GM10266 (cell line): Measurements from ENCODE around the gene RNF130.

ENCODE experiments used
- DNase-seq: peaks from one replicate; pipeline ENCODE4 v3.0.0; 2012; ENCODE audit errors: extremely low spot score
- TF ChIP-seq, protein P1 (sequence below): IDR thresholded peaks from 2 replicates; pipeline ENCODE4 v1.5.1; 2012; ENCODE audit warnings: mild to moderate bottlenecking, low read depth; ENCODE audit not compliant: control insufficient read depth, insufficient read depth; ENCODE audit errors: missing control alignments

The RNF130 gene

GRCh38 chr5:180060192-180060591 is 11.4 kb downstream of the RNF130 start:
- TF ChIP-seq, protein P1, sequence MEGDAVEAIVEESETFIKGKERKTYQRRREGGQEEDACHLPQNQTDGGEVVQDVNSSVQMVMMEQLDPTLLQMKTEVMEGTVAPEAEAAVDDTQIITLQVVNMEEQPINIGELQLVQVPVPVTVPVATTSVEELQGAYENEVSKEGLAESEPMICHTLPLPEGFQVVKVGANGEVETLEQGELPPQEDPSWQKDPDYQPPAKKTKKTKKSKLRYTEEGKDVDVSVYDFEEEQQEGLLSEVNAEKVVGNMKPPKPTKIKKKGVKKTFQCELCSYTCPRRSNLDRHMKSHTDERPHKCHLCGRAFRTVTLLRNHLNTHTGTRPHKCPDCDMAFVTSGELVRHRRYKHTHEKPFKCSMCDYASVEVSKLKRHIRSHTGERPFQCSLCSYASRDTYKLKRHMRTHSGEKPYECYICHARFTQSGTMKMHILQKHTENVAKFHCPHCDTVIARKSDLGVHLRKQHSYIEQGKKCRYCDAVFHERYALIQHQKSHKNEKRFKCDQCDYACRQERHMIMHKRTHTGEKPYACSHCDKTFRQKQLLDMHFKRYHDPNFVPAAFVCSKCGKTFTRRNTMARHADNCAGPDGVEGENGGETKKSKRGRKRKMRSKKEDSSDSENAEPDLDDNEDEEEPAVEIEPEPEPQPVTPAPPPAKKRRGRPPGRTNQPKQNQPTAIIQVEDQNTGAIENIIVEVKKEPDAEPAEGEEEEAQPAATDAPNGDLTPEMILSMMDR: no peak
- DNase-seq: no peak

DNA sequence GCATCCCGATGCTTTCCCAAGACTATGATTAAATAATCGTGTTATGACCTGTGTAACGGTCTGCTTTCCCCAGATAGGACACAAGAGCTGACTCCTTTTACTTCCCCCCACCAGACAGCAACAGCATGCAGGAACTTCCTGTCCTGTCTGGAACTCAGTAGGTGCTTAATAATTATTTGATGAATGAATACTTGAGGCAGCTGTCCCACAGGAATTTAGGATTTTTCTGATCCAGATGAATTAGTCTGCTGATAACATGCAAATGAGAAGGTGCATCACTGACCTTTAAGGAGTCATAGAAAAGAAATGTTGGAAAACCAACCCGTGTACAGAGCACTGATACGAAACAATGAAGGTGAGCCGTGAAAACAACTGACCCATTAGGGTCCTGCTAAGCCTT is 12.2 kb downstream of the RNF130 start:
- DNase-seq: no peak

GRCh38 chr5:180056153-180056552 is 15.4 kb downstream of the RNF130 start:
- TF ChIP-seq, protein P1: no peak
- DNase-seq: no peak

More for the DNA sequence above, 12.2 kb downstream of the RNF130 start:
- TF ChIP-seq, protein P1: no peak

GRCh38 chr5:180054226-180054625 is 17.3 kb downstream of the RNF130 start:
- no peak for DNase-seq
- TF ChIP-seq, protein P1: no peak

GRCh38 chr5:180053061-180053602 is 18.4 kb downstream of the RNF130 start:
- DNase-seq: no peak

DNA sequence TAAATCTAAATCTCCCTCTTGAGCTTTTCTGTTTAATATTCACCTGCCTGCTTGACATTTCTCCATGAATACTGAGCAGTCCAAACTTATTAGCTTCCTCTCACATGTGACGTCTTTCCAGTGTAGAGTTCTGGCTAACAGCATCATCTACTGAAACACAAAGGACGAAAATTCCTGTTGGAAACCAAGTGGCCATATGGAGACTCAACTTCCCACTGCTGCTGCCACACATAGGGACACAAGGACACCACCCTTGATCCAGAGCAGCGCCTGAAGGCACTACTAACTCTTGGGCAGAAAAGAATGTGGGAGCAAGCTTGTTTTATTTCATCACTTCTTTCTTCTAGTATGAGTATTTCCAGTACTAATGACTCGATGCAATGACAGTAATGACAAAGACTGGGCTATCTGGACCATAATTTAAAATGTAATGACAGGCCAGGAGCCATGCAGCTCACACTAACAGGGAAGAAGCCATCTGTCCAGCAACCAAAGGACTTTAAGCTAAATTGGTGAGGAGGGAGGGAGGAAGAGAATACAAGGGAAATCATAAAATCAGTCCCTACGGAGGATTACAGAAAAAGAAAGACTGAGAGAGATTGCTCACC is 19.2 kb downstream of the RNF130 start:
- TF ChIP-seq, protein P1: no peak
- DNase-seq: no peak

More at GRCh38 chr5:180053061-180053602, 18.4 kb downstream of the RNF130 start:
- TF ChIP-seq, protein P1: no peak

DNA sequence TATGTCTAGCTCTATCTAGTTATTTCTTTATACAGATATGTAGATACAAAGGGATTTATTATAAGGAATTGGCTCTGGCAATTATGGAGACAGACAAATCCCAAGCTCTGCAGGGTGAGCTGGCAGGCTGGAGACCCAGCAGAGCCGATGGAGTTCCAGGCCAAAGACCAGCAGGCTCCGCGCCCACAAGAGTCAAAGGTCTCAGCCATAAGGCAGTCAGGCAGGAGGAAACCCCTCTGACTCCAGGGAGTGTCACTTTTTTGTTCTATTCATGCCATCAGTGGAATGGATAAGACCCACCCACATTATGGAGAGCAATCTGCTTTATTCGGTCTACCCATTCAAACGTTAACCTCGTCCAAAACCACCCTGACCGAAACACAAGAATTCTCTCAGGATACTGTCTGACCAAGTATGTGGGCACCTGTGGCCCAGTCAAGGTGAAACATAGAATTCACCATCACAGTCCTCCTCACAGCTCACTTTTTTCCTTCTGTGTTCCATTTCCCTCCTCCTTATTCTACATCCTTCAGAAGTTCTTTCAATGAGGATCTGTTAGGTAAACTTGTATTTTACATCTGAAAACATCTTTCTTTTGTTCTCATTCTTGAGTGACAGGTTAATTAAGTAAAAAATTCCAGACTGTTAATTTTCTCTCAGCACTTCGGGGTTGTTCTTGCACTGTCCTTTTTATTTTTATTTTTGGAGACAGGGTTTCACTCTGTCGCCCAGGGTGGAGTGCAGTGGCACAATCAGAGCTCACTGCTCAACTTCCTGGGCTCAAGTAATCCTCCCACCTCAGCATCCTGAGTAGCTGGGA is 21.2 kb downstream of the RNF130 start:
- TF ChIP-seq, protein P1: no peak
- DNase-seq: no peak
